ENCODE results near the gene ILRUN. TPM values are rescaled to one million over a fixed set of nuclear protein-coding genes. Genes with fewer than 3 reads are reported as not detected.
"Not testable (repeated sequence)": the region's sequence is repeated elsewhere in the genome, so short reads cannot be mapped to it uniquely, and the experiment has no call there.

Gene ILRUN
- total RNA-seq, 1 experiment from 2014 or later: 42.2 TPM

- H3K4me3 ChIP-seq (ENCODE audit: insufficient read depth, low read depth, low read length): no peak overlapping the region
- H3K27me3 ChIP-seq (ENCODE audit: control insufficient read depth, insufficient read depth, low read length): no peaks in the 10 kb centered on the region
- DNase-seq: no peak
Observed at GRCh38 chr6:34663831-34664255, 32.7 kb downstream of the ILRUN start.

GRCh38 chr6:34663371-34663770, 33.2 kb downstream of the ILRUN start:
- Histone ChIP-seq H3K27me3 (ENCODE audit: control insufficient read depth, insufficient read depth, low read length) (no peaks in the 10 kb centered on the region), H3K36me3 (replicated peaks; ENCODE audit: control insufficient read depth, insufficient read depth, low read length) (no peaks in the 10 kb centered on the region), H3K4me3 (ENCODE audit: insufficient read depth, low read depth, low read length) (no peak overlapping the region)
- DNase-seq: no peak

More at GRCh38 chr6:34663831-34664255, 32.7 kb downstream of the ILRUN start:
- no peaks in the 10 kb centered on the region for H3K36me3 ChIP-seq (replicated peaks; ENCODE audit: control insufficient read depth, insufficient read depth, low read length)

- Histone ChIP-seq H3K36me3 (replicated peaks; ENCODE audit: control insufficient read depth, insufficient read depth, low read length) (no peaks in the 10 kb centered on the region), H3K4me3 (ENCODE audit: insufficient read depth, low read depth, low read length) (no peak overlapping the region), H3K27me3 (ENCODE audit: control insufficient read depth, insufficient read depth, low read length) (no peaks in the 10 kb centered on the region)
- no peak for DNase-seq
Observed at GRCh38 chr6:34661357-34661756, 35.2 kb downstream of the ILRUN start.

GRCh38 chr6:34658605-34659265, 37.8 kb downstream of the ILRUN start:
- Histone ChIP-seq H3K27me3 (ENCODE audit: control insufficient read depth, insufficient read depth, low read length) (no peaks in the 10 kb centered on the region), H3K4me3 (ENCODE audit: insufficient read depth, low read depth, low read length) (no peak overlapping the region), H3K36me3 (replicated peaks; ENCODE audit: control insufficient read depth, insufficient read depth, low read length) (no peaks in the 10 kb centered on the region)
- no peak for DNase-seq

- not testable (repeated sequence) for H3K36me3 ChIP-seq (replicated peaks; ENCODE audit: control insufficient read depth, insufficient read depth, low read length); H3K4me3 ChIP-seq (ENCODE audit: insufficient read depth, low read depth, low read length); H3K27me3 ChIP-seq (ENCODE audit: control insufficient read depth, insufficient read depth, low read length); DNase-seq
Observed at GRCh38 chr6:34657979-34658480, 38.5 kb downstream of the ILRUN start.

GRCh38 chr6:34657307-34657978, 39.1 kb downstream of the ILRUN start:
- Histone ChIP-seq H3K4me3 (ENCODE audit: insufficient read depth, low read depth, low read length) (no peak overlapping the region), H3K27me3 (ENCODE audit: control insufficient read depth, insufficient read depth, low read length) (no peaks in the 10 kb centered on the region), H3K36me3 (replicated peaks; ENCODE audit: control insufficient read depth, insufficient read depth, low read length) (no peaks in the 10 kb centered on the region)
- DNase-seq: no peak

- Histone ChIP-seq H3K27me3 (ENCODE audit: control insufficient read depth, insufficient read depth, low read length) (no peaks in the 10 kb centered on the region), H3K36me3 (replicated peaks; ENCODE audit: control insufficient read depth, insufficient read depth, low read length) (no peaks in the 10 kb centered on the region), H3K4me3 (ENCODE audit: insufficient read depth, low read depth, low read length) (no peak overlapping the region)
- no peak for DNase-seq
Observed at GRCh38 chr6:34657037-34657306, 39.6 kb downstream of the ILRUN start.

- H3K27me3 ChIP-seq (ENCODE audit: control insufficient read depth, insufficient read depth, low read length): no peaks in the 10 kb centered on the region
- H3K4me3 ChIP-seq (ENCODE audit: insufficient read depth, low read depth, low read length): no peak overlapping the region
- no peaks in the 10 kb centered on the region for H3K36me3 ChIP-seq (replicated peaks; ENCODE audit: control insufficient read depth, insufficient read depth, low read length)
- DNase-seq: no peak
Observed at GRCh38 chr6:34656378-34657036, 40.1 kb downstream of the ILRUN start.

- DNase-seq; H3K36me3 ChIP-seq (replicated peaks; ENCODE audit: control insufficient read depth, insufficient read depth, low read length); H3K4me3 ChIP-seq (ENCODE audit: insufficient read depth, low read depth, low read length); H3K27me3 ChIP-seq (ENCODE audit: control insufficient read depth, insufficient read depth, low read length): not testable (repeated sequence)
Observed at GRCh38 chr6:34655876-34656377, 40.6 kb downstream of the ILRUN start.

GRCh38 chr6:34654061-34654710, 42.4 kb downstream of the ILRUN start:
- no peak overlapping the region for H3K4me3 ChIP-seq (ENCODE audit: insufficient read depth, low read depth, low read length)

GRCh38 chr6:34652263-34652662, 44.3 kb downstream of the ILRUN start:
- DNase-seq: no peak
- Histone ChIP-seq H3K36me3 (replicated peaks; ENCODE audit: control insufficient read depth, insufficient read depth, low read length) (no peaks in the 10 kb centered on the region), H3K4me3 (ENCODE audit: insufficient read depth, low read depth, low read length) (no peak overlapping the region), H3K27me3 (ENCODE audit: control insufficient read depth, insufficient read depth, low read length) (no peaks in the 10 kb centered on the region)

More at GRCh38 chr6:34654061-34654710, 42.4 kb downstream of the ILRUN start:
- Histone ChIP-seq H3K36me3 (replicated peaks; ENCODE audit: control insufficient read depth, insufficient read depth, low read length) (no peaks in the 10 kb centered on the region), H3K27me3 (ENCODE audit: control insufficient read depth, insufficient read depth, low read length) (no peaks in the 10 kb centered on the region)
- DNase-seq: no peak

- no peak overlapping the region for H3K4me3 ChIP-seq (ENCODE audit: insufficient read depth, low read depth, low read length)
- DNase-seq: no peak
- H3K27me3 ChIP-seq (ENCODE audit: control insufficient read depth, insufficient read depth, low read length): no peaks in the 10 kb centered on the region
- 0 out of 2 replicates have a peak, but pooled peaks cover 2% of the 10 kb centered on the region for H3K36me3 ChIP-seq (replicated peaks; ENCODE audit: control insufficient read depth, insufficient read depth, low read length)
Observed at GRCh38 chr6:34650823-34651222, 45.7 kb downstream of the ILRUN start.

GRCh38 chr6:34650232-34650631, 46.3 kb downstream of the ILRUN start:
- not testable (repeated sequence) for DNase-seq; H3K36me3 ChIP-seq (replicated peaks; ENCODE audit: control insufficient read depth, insufficient read depth, low read length); H3K4me3 ChIP-seq (ENCODE audit: insufficient read depth, low read depth, low read length); H3K27me3 ChIP-seq (ENCODE audit: control insufficient read depth, insufficient read depth, low read length)

GRCh38 chr6:34648806-34649205, 47.8 kb downstream of the ILRUN start:
- no peak overlapping the region for H3K4me3 ChIP-seq (ENCODE audit: insufficient read depth, low read depth, low read length)
- no peak for DNase-seq
- no peaks in the 10 kb centered on the region for H3K27me3 ChIP-seq (ENCODE audit: control insufficient read depth, insufficient read depth, low read length)
- H3K36me3 ChIP-seq (replicated peaks; ENCODE audit: control insufficient read depth, insufficient read depth, low read length): 0 out of 2 replicates have a peak, but pooled peaks cover 2% of the 10 kb centered on the region

Data from H7 (cell line).